HG03139 (cell line): ENCODE measurements around the gene NEDD9.

ENCODE experiments used
- ATAC-seq: cut with Tn5 transposase; IDR thresholded peaks from one replicate; pipeline ENCODE4 v1.9.1; 2021; ENCODE audit not compliant: unreplicated experiment

NEDD9 gene

GRCh38 chr6:11236076-11236750 is 3.7 kb upstream of the NEDD9 start:
- ATAC-seq = no peak

GRCh38 chr6:11235062-11235461 is 2.6 kb upstream of the NEDD9 start:
- no peak for ATAC-seq

- ATAC-seq = no peak
Observed at GRCh38 chr6:11233673-11234573, 1.5 kb upstream of the NEDD9 start.

GRCh38 chr6:11232770-11233626 is 530 bp upstream of the NEDD9 start:
- ATAC-seq = peak; percentile 22

- ATAC-seq = no peak
Observed at GRCh38 chr6:11231564-11232192, 790 bp downstream of the NEDD9 start.

GRCh38 chr6:11231108-11231463 is 1.4 kb downstream of the NEDD9 start:
- ATAC-seq = no peak

GRCh38 chr6:11230158-11231107 is 2.0 kb downstream of the NEDD9 start:
- ATAC-seq = no peak

- ATAC-seq = no peak
Observed at GRCh38 chr6:11229655-11230046, 2.8 kb downstream of the NEDD9 start.

- no peak for ATAC-seq
Observed at GRCh38 chr6:11228935-11229654, 3.4 kb downstream of the NEDD9 start.

GRCh38 chr6:11227698-11228097 is 4.8 kb downstream of the NEDD9 start:
- no peak for ATAC-seq

- ATAC-seq = no peak
Observed at GRCh38 chr6:11226005-11226404, 6.5 kb downstream of the NEDD9 start.

GRCh38 chr6:11224966-11225463 is 7.5 kb downstream of the NEDD9 start:
- ATAC-seq = no peak

GRCh38 chr6:11224252-11224965 is 8.1 kb downstream of the NEDD9 start:
- peak; percentile 51 for ATAC-seq

GRCh38 chr6:11223286-11223864 is 9.1 kb downstream of the NEDD9 start:
- no peak for ATAC-seq

GRCh38 chr6:11222385-11223277 is 9.8 kb downstream of the NEDD9 start:
- no peak for ATAC-seq

- ATAC-seq = no peak
Observed at GRCh38 chr6:11221623-11222384, 10.7 kb downstream of the NEDD9 start.
